Middle frontal gyrus (tissue), 1 donor: Measurements from ENCODE around the gene SLC41A3.
"Not testable (repeated sequence)": the region's sequence is repeated elsewhere in the genome, so short reads cannot be mapped to it uniquely, and the experiment has no call there.

ENCODE experiments used
- DNase-seq: peaks from one replicate; pipeline ENCODE4 v3.0.0-alpha.2; 2015; ENCODE audit warnings: low spot score; ENCODE audit errors: extremely low spot score

SLC41A3 gene

GRCh38 chr3:126003447-126004190, 80.3 kb downstream of the SLC41A3 start:
- DNase-seq: no peak

DNA sequence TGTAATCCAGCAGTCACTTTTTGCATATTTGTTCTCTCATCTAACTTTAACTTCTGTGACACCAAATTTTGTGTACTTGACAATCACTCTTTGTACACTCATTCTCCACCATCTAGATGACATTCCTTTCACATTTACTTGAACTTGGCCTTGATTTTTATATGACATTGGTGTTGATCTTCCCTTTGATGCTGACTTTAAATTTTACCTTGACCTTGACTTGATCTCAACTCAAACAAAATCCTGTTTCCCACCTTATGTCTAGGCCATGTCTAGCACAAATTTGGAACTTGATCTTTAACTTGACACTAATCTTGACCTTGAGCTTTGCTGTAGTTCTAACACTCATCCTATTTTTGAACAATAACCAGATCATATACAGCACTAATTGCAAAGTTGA, 81.7 kb downstream of the SLC41A3 start:
- DNase-seq: no peak

GRCh38 chr3:125996751-125997150, 87.2 kb downstream of the SLC41A3 start:
- not testable (repeated sequence) for DNase-seq

- DNase-seq: no peak
These were observed 93.5 kb downstream of the SLC41A3 start for GRCh38 chr3:125990253-125990970.

DNA sequence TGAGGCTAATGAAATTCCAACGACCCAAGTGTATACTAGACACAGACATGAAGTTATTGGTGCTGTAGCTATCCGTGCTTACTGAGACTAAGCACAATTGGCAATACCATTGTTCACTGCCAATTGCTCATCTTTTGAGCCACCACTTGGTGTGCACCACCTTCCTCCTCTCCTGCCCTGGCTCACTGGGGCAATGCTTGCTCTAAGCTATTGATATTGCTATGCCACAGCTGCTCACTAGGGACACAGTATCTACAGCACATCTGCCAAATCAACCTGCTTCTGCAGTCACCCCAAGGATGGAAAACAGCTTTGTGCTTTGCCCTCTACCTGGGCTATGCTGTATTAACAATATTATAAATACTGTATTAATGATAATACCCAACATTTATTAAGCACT, 99.0 kb downstream of the SLC41A3 start:
- not testable (repeated sequence) for DNase-seq

DNA sequence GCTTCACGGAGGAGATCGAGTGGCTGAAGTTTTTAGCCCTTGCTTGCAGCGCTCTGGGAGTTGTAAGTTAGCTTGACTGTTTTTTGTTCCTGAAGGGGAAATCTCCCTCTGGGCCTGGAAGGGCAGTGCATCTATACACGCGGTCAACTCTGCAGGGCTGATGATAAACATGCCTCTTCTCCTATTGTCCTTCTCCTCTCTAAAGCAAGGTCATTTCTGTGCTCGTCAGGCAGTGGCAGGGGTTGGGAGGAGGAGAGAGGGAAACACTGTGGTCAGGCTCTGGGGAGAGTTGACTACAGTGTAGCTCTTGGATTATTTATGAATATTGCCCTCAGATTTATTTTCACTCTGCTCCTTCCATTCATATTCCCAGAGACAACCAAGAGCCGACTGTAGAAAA, 106.8 kb downstream of the SLC41A3 start:
- DNase-seq: not testable (repeated sequence)

GRCh38 chr3:125976003-125976390, 107.9 kb downstream of the SLC41A3 start:
- not testable (repeated sequence) for DNase-seq

DNA sequence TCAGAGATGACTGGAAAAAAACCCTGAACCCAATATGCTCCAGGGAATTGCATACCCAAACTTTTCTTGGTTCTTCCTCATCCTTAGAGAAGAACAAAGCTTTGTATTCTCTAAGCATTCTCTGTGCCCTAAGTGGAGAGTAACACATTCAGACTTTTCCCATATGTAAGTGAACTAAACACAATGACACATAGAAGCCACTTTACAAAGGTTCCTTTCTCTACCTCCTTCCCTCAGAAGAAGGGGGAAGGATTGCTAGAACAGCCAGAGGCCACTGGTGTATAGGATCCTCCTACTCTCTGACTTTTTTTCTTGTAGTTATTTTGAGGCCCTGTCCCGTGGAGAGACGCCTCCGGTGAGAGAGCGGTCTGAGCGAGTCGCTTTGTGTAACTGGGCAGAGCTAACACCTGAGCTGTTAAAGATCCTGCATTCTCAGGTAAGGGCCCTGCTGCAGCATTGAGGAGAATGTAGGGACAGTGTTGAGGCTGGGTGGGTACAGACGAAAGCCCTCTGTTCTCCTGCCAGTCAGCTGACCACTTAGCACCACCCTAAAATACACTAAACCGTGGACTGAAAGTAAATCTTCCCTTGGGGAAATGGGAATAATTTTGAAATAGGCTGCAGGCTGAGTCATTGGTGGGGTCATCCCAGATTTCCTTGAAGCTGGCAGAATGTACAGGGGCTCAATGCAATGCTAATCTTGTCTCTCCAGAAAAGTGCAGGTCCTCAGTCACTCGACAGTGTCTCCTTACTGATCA, 108.5 kb downstream of the SLC41A3 start:
- not testable (repeated sequence) for DNase-seq

- DNase-seq: peak; percentile 13
These were observed 111.7 kb downstream of the SLC41A3 start for GRCh38 chr3:125971997-125972944.

DNA sequence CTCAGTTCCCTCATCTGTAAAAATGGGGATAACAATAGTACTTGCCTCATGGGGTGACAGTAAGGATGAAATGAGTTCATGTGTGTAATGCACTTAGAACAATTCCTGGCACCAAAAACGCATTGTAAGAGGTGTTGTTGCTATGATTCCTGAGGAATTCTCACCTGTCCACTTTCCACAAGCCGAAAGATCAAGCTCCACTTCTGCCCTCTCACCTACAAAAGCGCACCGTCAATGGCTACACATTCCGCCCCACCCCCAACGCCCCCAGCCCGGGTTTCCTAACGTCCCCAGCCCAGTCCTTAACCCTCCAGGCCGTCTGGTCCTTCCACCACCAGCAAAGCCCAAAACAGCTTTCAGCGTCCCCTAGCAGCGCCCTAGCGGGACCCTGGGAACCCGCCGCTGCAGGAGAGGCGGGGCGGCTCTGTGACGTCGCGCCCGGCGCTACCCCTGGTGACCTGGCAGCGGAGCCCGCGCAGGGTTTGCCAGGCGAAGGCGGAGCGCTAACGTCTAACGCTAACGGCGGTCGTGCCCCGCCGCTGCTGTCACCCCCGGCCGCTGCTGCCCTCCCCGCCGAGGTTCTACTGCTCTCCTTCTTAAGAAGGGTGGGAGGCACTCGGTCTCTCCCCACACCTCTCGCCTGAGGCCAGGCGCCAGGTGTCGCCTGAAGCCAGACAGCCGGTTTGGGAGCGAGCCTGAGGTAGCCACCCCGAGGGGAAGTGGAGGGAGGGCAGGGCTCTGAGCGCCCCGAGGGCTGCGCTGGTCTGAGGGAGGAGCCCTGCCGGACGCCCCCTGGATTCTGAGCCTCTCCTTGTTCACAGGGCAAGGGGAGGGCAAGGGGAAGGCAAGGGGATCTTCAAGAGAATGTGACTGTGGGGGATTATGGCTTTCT, 115.0 kb downstream of the SLC41A3 start, which contains the start of gene ROPN1B:
Gene ROPN1B, plus strand, starts transcription at position 478 of the 892 bp plus-strand sequence. CDS start 2,877 bp downstream, outside the sequence.
- DNase-seq: not testable (repeated sequence)

DNA sequence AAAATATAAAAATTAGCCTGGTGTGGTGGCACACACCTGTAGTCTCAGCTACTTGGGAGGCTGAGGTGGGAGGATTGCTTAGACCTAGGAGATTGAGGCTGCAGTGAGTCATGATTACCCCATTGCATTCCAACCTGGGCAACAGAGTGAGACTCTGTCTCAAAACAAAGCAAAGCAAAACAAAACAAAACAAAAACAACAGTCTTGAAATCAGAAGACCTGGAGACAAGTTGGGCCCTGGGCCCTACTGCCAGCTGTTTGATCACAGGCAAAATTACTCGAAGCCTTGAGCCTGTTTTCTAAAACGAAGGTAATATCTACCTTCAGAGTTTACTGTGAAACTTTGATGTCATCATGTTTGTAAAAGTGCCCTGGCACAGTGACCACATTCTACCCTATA, 115.8 kb downstream of the SLC41A3 start:
- not testable (repeated sequence) for DNase-seq

DNA sequence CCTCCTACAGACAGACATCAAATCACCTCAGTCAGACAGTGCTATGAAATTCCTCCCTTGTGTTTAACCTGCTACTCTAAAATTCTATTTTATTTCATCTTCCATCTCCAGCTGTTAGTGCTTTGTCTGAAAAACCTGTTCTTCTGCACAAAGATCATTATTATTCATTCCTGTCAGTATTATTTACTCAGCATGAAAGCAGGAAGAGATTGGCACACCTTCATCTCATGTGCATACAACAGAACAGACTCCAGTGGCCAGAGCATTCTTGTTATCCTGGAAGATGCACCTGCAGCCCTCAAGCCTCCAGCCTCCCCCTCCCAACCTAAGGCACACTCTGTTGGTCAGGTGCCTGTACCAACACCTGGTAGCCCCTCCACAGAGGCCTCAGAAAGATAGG, 116.8 kb downstream of the SLC41A3 start:
- DNase-seq: no peak

DNA sequence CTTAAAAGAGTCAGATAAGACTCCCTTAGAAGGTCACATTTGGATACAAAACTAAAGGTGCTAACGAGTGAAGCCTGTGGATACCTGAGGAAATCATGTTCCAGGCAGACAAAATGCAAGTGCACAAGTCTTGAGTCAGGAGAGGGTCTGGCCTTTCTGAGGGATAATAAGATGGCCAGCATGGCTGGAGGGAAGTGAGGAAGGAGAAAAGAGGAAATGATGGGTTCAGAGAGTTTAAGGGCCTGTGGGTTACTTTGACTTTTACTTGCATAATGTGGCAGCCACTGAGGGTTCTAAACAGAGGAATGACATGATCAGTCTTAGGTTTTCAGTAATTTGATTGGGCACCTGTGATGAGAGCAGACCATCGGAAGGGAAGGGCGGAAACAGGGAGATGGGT, 118.4 kb downstream of the SLC41A3 start:
- no peak for DNase-seq

DNA sequence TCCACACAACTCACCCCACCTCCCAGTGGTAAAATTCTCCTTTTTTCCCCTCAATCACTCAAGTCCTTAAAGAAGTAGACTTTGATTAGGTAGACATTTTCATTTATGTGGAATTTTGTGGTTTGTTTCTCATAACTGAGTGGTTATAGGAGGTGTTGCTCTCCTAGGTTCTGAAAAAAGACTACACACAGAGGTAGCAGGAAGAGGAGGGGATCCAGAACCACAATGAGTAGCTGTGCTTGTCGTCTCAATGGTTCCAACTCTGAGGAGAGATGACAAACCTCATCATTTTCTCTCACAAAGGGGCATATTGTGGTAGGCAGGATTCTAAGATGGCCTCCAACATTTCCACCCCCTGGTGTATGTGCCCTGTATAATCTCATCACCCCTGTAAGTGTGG, 120.1 kb downstream of the SLC41A3 start:
- DNase-seq: not testable (repeated sequence)

DNA sequence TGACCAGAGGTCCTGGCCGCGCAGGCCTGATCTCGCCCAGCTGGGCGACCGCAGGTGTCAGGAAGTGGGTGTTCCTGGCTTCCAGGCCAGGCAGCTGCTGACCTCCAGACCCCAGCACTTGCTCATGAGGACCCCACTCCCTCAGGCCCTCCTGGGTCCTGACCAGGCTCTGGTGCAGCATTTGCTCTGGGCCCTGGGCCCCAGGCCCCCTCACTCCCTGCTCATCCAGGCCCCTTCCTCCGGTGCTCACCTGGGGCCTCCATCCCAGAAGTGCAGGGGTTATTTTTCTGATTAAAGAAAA, 122.7 kb downstream of the SLC41A3 start:
- DNase-seq: no peak

DNA sequence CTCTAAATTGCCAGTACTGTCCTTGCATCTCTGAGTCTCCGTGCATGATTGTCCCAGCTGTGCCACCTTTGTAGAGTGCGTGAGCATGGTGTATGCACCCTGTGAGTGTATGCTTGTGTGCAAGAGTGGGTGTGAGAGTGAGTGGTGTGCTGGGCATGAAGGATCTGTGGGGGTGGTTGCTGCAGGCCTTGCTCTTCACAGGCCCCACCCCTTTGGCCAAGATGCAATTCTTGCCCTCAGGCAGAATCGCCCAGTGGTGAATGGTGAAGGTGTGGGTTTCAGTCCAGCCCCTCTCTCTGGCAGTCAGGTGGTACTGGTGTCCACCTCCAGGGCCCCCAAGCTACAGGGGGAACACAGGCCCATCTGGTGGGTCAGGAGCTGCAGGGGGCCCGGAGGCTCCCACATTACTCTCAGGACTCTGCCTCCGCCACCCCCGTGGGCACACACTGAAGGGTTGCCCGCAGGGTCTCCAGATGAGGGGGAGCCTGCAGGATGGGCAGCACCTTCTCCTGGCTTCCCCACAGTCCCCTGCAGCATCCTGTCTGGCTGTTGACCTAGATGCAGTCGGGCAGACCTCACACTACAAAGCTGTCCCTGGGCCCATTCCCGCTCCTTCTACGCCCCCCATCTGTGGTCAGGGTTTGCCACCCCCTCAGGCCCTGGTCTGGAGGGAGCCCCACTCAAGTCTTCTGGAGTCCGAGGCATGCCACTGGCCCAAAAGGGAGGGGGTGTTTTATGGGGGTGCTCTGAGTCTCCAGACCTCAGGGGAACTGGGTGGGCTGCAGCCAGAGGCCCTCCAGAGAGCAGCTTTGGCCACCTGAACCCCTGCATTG, 123.3 kb downstream of the SLC41A3 start:
- DNase-seq: no peak

DNA sequence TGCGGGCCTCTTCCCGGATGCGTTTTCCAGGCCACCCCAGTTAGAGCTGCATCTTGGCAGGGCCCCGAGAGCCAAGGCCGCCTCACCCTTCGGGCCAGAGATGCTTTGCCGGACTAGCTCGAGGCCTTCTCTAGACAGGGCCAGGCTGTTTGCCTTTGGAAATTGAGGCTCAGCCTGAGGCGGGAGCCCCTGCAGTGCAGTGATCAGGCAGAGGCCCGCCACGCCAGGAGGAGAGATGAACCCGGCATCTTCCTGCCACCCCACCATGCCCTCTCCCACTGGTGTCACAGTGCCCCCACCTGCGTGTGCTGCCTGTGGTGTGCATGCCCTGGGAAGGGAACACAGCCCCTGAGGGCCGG, 123.9 kb downstream of the SLC41A3 start:
- no peak for DNase-seq

- no peak for DNase-seq
These were observed 124.4 kb downstream of the SLC41A3 start for GRCh38 chr3:125959317-125960065.
